K562 (cell line): Measurements from ENCODE around the gene OR5T3. TPM values are rescaled to one million over a fixed set of nuclear protein-coding genes. Genes with fewer than 3 reads are reported as not detected.

Source experiments
- ARNT ChIP-seq, 2 experiments: fragments of 450-650 bp; IDR thresholded peaks; 2 replicates each; pipeline ENCODE4 v1.6.1; 2016; ENCODE audit warnings: mild to moderate bottlenecking in 1 of 2
- CBFA2T3 ChIP-seq: fragments of 450-650 bp; IDR thresholded peaks from 2 replicates; pipeline ENCODE4 v1.6.1; 2017
- CBX3 ChIP-seq, 2 experiments: IDR thresholded peaks; 1 replicate in 1 of 2; 2 replicates in 1 of 2; pipeline ENCODE4 v1.6.1; 2012; ENCODE audit warnings: inconsistent platforms in 2 of 2, low read length in 2 of 2, borderline replicate concordance in 1 of 2, control low read depth in 1 of 2
- CBX5 ChIP-seq: IDR thresholded peaks from 2 replicates; pipeline ENCODE4 v1.6.1; 2014; ENCODE audit warnings: low read depth, borderline replicate concordance
- CCNT2 ChIP-seq: IDR thresholded peaks from 2 replicates; pipeline ENCODE4 v1.6.1; 2011; ENCODE audit warnings: borderline replicate concordance, low read depth, mild to moderate bottlenecking, moderate library complexity, mixed read lengths, low read length; ENCODE audit not compliant: insufficient read length; ENCODE audit errors: extremely low read depth
- EHMT2 ChIP-seq: fragments of 450-650 bp; IDR thresholded peaks from 2 replicates; pipeline ENCODE4 v1.6.1; 2018; ENCODE audit warnings: antibody characterized with exemption
- ETS2 ChIP-seq: IDR thresholded peaks from 2 replicates; pipeline ENCODE4 v1.6.1; 2016; ENCODE audit warnings: borderline replicate concordance, missing genetic modification characterization, mild to moderate bottlenecking, moderate library complexity, missing compliant biosample characterization; ENCODE audit not compliant: poor library complexity, severe bottlenecking
- GABPA ChIP-seq: fragments of 200-800 bp; sonication (Bioruptor generic); conservative IDR thresholded peaks from 2 replicates; pipeline ENCODE4 v1.6.1; 2016; ENCODE audit warnings: low read depth, missing genetic modification characterization, missing compliant biosample characterization
- MBD2 ChIP-seq: sonication (generic); IDR thresholded peaks from 2 replicates; pipeline ENCODE4 v1.6.1; 2016; ENCODE audit warnings: low read depth, borderline replicate concordance
- MEIS2 ChIP-seq: fragments of 450-650 bp; IDR thresholded peaks from 2 replicates; pipeline ENCODE4 v1.6.1; 2014; ENCODE audit warnings: mild to moderate bottlenecking; ENCODE audit not compliant: partially characterized antibody
- TBP ChIP-seq: optimal IDR thresholded peaks from 2 replicates; pipeline ENCODE3; 2011; ENCODE audit warnings: low read depth, low read length, improper control_type of control experiment
- TRIM28 ChIP-seq: fragments of 450-650 bp; IDR thresholded peaks from 2 replicates; pipeline ENCODE4 v1.6.1; 2017
- ZNF354B ChIP-seq: fragments of 250-450 bp; sonication (Bioruptor Pico); IDR thresholded peaks from 2 replicates; pipeline ENCODE4 v1.4.0; 2020
- ZNF431 ChIP-seq: sonication (generic); formaldehyde crosslinking; IDR thresholded peaks from 2 replicates; pipeline ENCODE4 v1.8.0; 2022; ENCODE audit warnings: mild to moderate bottlenecking, missing genetic modification reagents
- ZNF592 ChIP-seq: fragments of 450-650 bp; IDR thresholded peaks from 2 replicates; pipeline ENCODE4 v1.6.1; 2017; ENCODE audit warnings: antibody characterized with exemption, mild to moderate bottlenecking
- ZNF609 ChIP-seq: sonication (generic); formaldehyde crosslinking; IDR thresholded peaks from 2 replicates; pipeline ENCODE4 v1.8.1; 2023; ENCODE audit warnings: missing genetic modification reagents, mild to moderate bottlenecking, borderline replicate concordance
- ZNF79 ChIP-seq: fragments of 250-450 bp; sonication (Bioruptor Pico); IDR thresholded peaks from 2 replicates; pipeline ENCODE4 v1.4.0; 2020; ENCODE audit warnings: low read depth, mild to moderate bottlenecking, moderate library complexity
- polyA plus RNA-seq, 8 experiments: library from polyadenylated mRNA; depleted of rRNA in 4 of 8; stranded (reverse) in 5 of 8; unstranded in 3 of 8; fragments of >200 nt; fragmentation: Nextera tagmentation in 2 of 8; fragmentation: Illumina TruSeq in 1 of 8; extraction: Ambion mirVana in 2 of 8; extraction: Trizol in 1 of 8; gene quantifications; 2 replicates each; pipeline versions ENCODE4 v1.2.1 to v1.2.3, GENCODE V29; 2011 to 2014; ENCODE audit warnings: inconsistent platforms in 1 of 8, missing spikeins in 1 of 8
- total RNA-seq, 7 experiments: library from RNA; depleted of rRNA in 6 of 7; stranded (reverse); fragments of >200 nt in 6 of 7; fragmentation: Illumina TruSeq in 2 of 7; extraction: Trizol in 2 of 7; gene quantifications; 2 replicates each; pipeline versions ENCODE4 v1.2.1 to v1.2.3, GENCODE V29; 2011 to 2021; ENCODE audit warnings: low replicate concordance in 1 of 7

OR5T3 gene
- total and polyA plus RNA-seq, 9 of the 15 experiments (the other 6 are each of a cell fraction or from before 2014, with no cell fraction given) = not detected

- TF ChIP-seq MBD2 (no peak), MEIS2 (no peak), EHMT2 (no peak), CBX5 (no peak), ZNF354B (CRISPR knock-in tag) (no peak), CBX3 (IDR thresholded peaks at IDR 0.05; ENCODE audit: borderline replicate concordance in 1 of 2, low read length in 2 of 2) (no peak), TRIM28 (no peak), GABPA (no peak), ETS2 (no peak), ZNF431 (CRISPR knock-in tag) (no peak), ZNF592 (no peak), ZNF79 (CRISPR knock-in tag) (no peak), TBP (no peak), ZNF609 (CRISPR knock-in tag) (no peak), CCNT2 (no peak), CBFA2T3 (no peak), ARNT (IDR thresholded peaks at IDR 0.05) (no peak)
Observed at GRCh38 chr11:56234155-56234554, 17.9 kb upstream of the OR5T3 start, which contains the start of gene OR5T2 (continued).
